Mesodermal cell (in vitro differentiated cells): Measurements from ENCODE around the gene OTOG.

Source experiments
- H3K27ac ChIP-seq: 2 replicates; pipeline ENCODE4 v1.7.0; 2013; ENCODE audit warnings: mild to moderate bottlenecking, low read depth, low read length, moderate library complexity; ENCODE audit not compliant: severe bottlenecking
- H3K36me3 ChIP-seq: 2 replicates; pipeline ENCODE4 v1.7.1; 2013; ENCODE audit warnings: mild to moderate bottlenecking, low read length, moderate library complexity; ENCODE audit not compliant: control insufficient read depth, insufficient read depth
- H3K4me1 ChIP-seq: one replicate; pipeline ENCODE4 v1.7.1; 2013; ENCODE audit warnings: mild to moderate bottlenecking, low read length; ENCODE audit not compliant: insufficient read depth, control insufficient read depth, poor library complexity, severe bottlenecking
- H3K4me3 ChIP-seq: 2 replicates; pipeline ENCODE4 v1.7.0; 2013; ENCODE audit warnings: low read length, control low read depth, mild to moderate bottlenecking; ENCODE audit not compliant: insufficient read depth, poor library complexity, severe bottlenecking; ENCODE audit errors: extremely low read depth
- H3K9me3 ChIP-seq: 2 replicates; pipeline ENCODE4 v1.7.1; 2013; ENCODE audit warnings: mild to moderate bottlenecking, low read length, moderate library complexity; ENCODE audit not compliant: control insufficient read depth
- WGBS, 2 experiments: methylation state at CpG; one replicate each; pipeline ENCODE4 v1.1.5; 2013; ENCODE audit warnings: missing lambda C conversion rate in 2 of 2; ENCODE audit not compliant: insufficient coverage in 2 of 2; 5-methylcytosine and 5-hydroxymethylcytosine counted together

Gene OTOG

GRCh38 chr11:17572791-17573460, 25.9 kb downstream of the OTOG start:
- no peaks in the 10 kb centered on the region for H3K36me3 ChIP-seq
- H3K27ac ChIP-seq = no peak overlapping the region
- no peaks in the 10 kb centered on the region for H3K4me1 ChIP-seq
- H3K4me3 ChIP-seq = no peak overlapping the region
- H3K9me3 ChIP-seq = no peaks in the 10 kb centered on the region
- WGBS, 2 experiments = 89 to 96% methylated on average over 16 to 17 of the region's 20 CpGs

GRCh38 chr11:17573526-17573925, 26.5 kb downstream of the OTOG start:
- H3K36me3 ChIP-seq = no peaks in the 10 kb centered on the region
- H3K9me3 ChIP-seq = no peaks in the 10 kb centered on the region
- H3K27ac ChIP-seq = no peak overlapping the region
- H3K4me1 ChIP-seq = no peaks in the 10 kb centered on the region
- 87 to 96% methylated on average over 2 to 3 of the region's 3 CpGs for WGBS, 2 experiments
- H3K4me3 ChIP-seq = no peak overlapping the region

- Histone ChIP-seq H3K9me3 (no peaks in the 10 kb centered on the region), H3K27ac (no peak overlapping the region), H3K36me3 (no peaks in the 10 kb centered on the region), H3K4me3 (no peak overlapping the region), H3K4me1 (no peaks in the 10 kb centered on the region)
- 80 to 88% methylated on average over 5 to 9 of the region's 9 CpGs for WGBS, 2 experiments
Measured at GRCh38 chr11:17574141-17575091, 27.4 kb downstream of the OTOG start.

GRCh38 chr11:17575431-17576425, 28.7 kb downstream of the OTOG start:
- H3K27ac ChIP-seq = no peak overlapping the region
- H3K36me3 ChIP-seq = no peaks in the 10 kb centered on the region
- 85 to 86% methylated on average over 11 to 12 of the region's 16 CpGs for WGBS, 2 experiments
- no peaks in the 10 kb centered on the region for H3K4me1 ChIP-seq
- H3K4me3 ChIP-seq = no peak overlapping the region
- H3K9me3 ChIP-seq = no peaks in the 10 kb centered on the region

- 96 to 98% methylated on average over 10 to 11 of the region's 11 CpGs for WGBS, 2 experiments
- H3K27ac ChIP-seq = no peak overlapping the region
- no peaks in the 10 kb centered on the region for H3K9me3 ChIP-seq
- no peak overlapping the region for H3K4me3 ChIP-seq
- no peaks in the 10 kb centered on the region for H3K36me3 ChIP-seq
- H3K4me1 ChIP-seq = no peaks in the 10 kb centered on the region
Measured at GRCh38 chr11:17578296-17578695, 31.2 kb downstream of the OTOG start.

GRCh38 chr11:17578958-17579357, 31.9 kb downstream of the OTOG start:
- Histone ChIP-seq H3K27ac (no peak overlapping the region), H3K4me3 (no peak overlapping the region), H3K9me3 (no peaks in the 10 kb centered on the region), H3K36me3 (no peaks in the 10 kb centered on the region), H3K4me1 (no peaks in the 10 kb centered on the region)
- whole genome bisulfite sequencing, 2 experiments = 89 to 97% methylated on average over 8 of the region's 8 CpGs

GRCh38 chr11:17579451-17579850, 32.4 kb downstream of the OTOG start:
- 93% methylated on average over 5 of the region's 7 CpGs for WGBS, 2 experiments
- H3K4me3 ChIP-seq = no peak overlapping the region

GRCh38 chr11:17580271-17580670, 33.2 kb downstream of the OTOG start:
- WGBS, 2 experiments = 60% methylated on average over 1 of the region's 1 CpG
- Histone ChIP-seq H3K4me3 (no peak overlapping the region), H3K27ac (no peak overlapping the region), H3K9me3 (no peaks in the 10 kb centered on the region), H3K36me3 (no peaks in the 10 kb centered on the region), H3K4me1 (no peaks in the 10 kb centered on the region)

More at GRCh38 chr11:17579451-17579850, 32.4 kb downstream of the OTOG start:
- Histone ChIP-seq H3K36me3 (no peaks in the 10 kb centered on the region), H3K4me1 (no peaks in the 10 kb centered on the region), H3K9me3 (no peaks in the 10 kb centered on the region), H3K27ac (no peak overlapping the region)

- whole genome bisulfite sequencing, 2 experiments = 48 to 75% methylated on average over 2 of the region's 6 CpGs
- no peaks in the 10 kb centered on the region for H3K4me1 ChIP-seq
- H3K9me3 ChIP-seq = no peaks in the 10 kb centered on the region
- no peak overlapping the region for H3K27ac ChIP-seq
- H3K36me3 ChIP-seq = no peaks in the 10 kb centered on the region
- H3K4me3 ChIP-seq = no peak overlapping the region
Measured at GRCh38 chr11:17581036-17581731, 34.1 kb downstream of the OTOG start.

GRCh38 chr11:17581732-17582053, 34.6 kb downstream of the OTOG start:
- no peak overlapping the region for H3K27ac ChIP-seq
- H3K4me1 ChIP-seq = no peaks in the 10 kb centered on the region
- H3K4me3 ChIP-seq = no peak overlapping the region
- H3K9me3 ChIP-seq = no peaks in the 10 kb centered on the region
- no peaks in the 10 kb centered on the region for H3K36me3 ChIP-seq
- WGBS, 2 experiments = 86 to 100% methylated on average over 2 of the region's 4 CpGs
